HG03558 (cell line): Measurements from ENCODE around the gene SCLY.

ENCODE experiments used
- ATAC-seq: cut with Tn5 transposase; IDR thresholded peaks from one replicate; pipeline ENCODE4 v1.9.1; 2021; ENCODE audit warnings: moderate number of reproducible peaks; ENCODE audit not compliant: unreplicated experiment; ENCODE audit errors: extremely low read depth

Gene SCLY

DNA sequence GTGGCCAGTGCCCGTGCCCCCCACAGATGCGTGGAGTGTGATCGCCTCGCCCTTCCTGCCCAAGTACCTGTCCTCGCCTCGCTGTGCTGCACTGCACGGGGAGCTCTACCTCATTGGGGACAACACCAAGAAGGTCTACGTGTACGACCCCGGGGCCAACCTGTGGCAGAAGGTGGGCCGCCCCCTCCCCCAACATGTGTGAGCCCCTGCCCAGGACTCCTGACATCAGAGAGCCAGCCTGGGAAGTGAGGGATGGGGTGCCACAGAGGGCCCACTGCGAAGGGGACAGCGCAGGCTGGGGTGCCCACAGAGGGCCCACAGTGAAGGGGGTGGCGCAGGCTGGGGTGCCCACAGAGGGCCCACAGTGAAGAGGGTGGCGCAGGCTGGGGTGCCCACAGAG, 88.2 kb downstream of the SCLY start:
- no peak for ATAC-seq
